Tibial artery (tissue), 4 donors: Measurements from ENCODE around the gene CDC14B.
"Not testable (repeated sequence)": the region's sequence is repeated elsewhere in the genome, so short reads cannot be mapped to it uniquely, and the experiment has no call there.

Experiments
- DNase-seq, 2 donors: peaks; one replicate each; pipeline ENCODE4 v3.0.0-alpha.2; 2019
- H3K27ac ChIP-seq, 2 donors: fragments of 200-600 bp; sonication (generic) in 1 of 2; 1 replicate in 1 of 2; 2 replicates in 1 of 2; pipeline ENCODE4 v1.5.1; 2018 to 2019; ENCODE audit warnings: mild to moderate bottlenecking in 1 of 2
- H3K27me3 ChIP-seq, 2 donors: fragments of 200-600 bp; sonication (generic) in 1 of 2; one replicate each; pipeline versions ENCODE4 v1.5.1 to v1.6.0; 2016 to 2019
- H3K36me3 ChIP-seq, 3 donors: fragments of 200-600 bp; sonication (generic) in 2 of 3; one replicate each; pipeline ENCODE4 v1.5.1; 2016 to 2019; ENCODE audit warnings: mild to moderate bottlenecking in 2 of 3
- H3K4me1 ChIP-seq, 4 donors: fragments of 200-600 bp; sonication (generic) in 2 of 4; 1 replicate in 3 of 4; 2 replicates in 1 of 4; pipeline ENCODE4 v1.5.1; 2016 to 2019
- H3K4me3 ChIP-seq, 2 donors: fragments of 200-600 bp; sonication (generic) in 1 of 2; 1 replicate in 1 of 2; 2 replicates in 1 of 2; pipeline ENCODE4 v1.5.1; 2018 to 2019; ENCODE audit warnings: mild to moderate bottlenecking in 2 of 2
- H3K9me3 ChIP-seq, 3 donors: fragments of 200-600 bp; sonication (generic) in 1 of 3; one replicate each; pipeline ENCODE4 v1.5.1; 2016 to 2019
- CTCF ChIP-seq, 2 experiments: fragments of 200-600 bp in 1 of 2; fragments of 450-650 bp in 1 of 2; IDR thresholded peaks; one replicate each; pipeline ENCODE4 v1.5.1; 2017 to 2019; ENCODE audit warnings: antibody characterized with exemption in 2 of 2, mild to moderate bottlenecking in 1 of 2, moderate library complexity in 1 of 2
- intact Hi-C: fragments of 100-400 bp; cut with DNase I; formaldehyde crosslinking; loops from one replicate; pipeline ENCODE4 v1.15.0; 2023; ENCODE audit warnings: low total_unique reads

The CDC14B gene

DNA sequence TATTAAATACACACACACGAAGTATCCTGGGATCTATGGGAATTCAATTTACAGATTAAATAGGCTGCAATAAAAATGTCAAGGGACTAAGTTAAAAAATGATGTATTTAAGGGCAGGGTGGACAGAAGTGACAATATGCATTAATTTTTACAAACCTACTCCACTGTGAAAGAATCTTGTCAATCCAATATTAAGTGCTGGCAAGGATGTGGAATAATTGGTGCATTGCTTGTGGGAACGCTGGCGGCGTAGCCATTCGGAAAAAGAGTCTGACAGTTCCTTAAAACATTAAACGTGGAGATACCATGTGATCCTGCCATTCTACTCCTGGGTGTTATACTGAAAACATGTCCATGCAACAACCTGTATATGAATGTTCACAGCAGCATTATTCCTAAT lies 4.2 kb downstream of the CDC14B start:
- Histone ChIP-seq H3K36me3 (no peaks in the 10 kb centered on the region), H3K9me3 (no peaks in the 10 kb centered on the region), H3K4me1 (peaks cover 0 to 38% (median 10%) of the 10 kb centered on the region in 4 donors), H3K4me3 (no peak overlapping the region), H3K27me3 (no peaks in the 10 kb centered on the region), H3K27ac (no peak overlapping the region)
- no peak for TF ChIP-seq CTCF (IDR thresholded peaks at IDR 0.05)
- intact Hi-C loops = loop anchor here (5.0 to 10.0 kb wide), 2 partner anchors 43 to 161 kb away; partner anchors contain the start of gene HABP4
- DNase-seq = no peak

- intact Hi-C loops = loop anchor here (5.0 to 10.0 kb wide), 2 partner anchors 42 to 160 kb away; partner anchors contain the start of gene HABP4
- H3K4me3 ChIP-seq = not testable (repeated sequence)
- peak overlapping the region; percentile 35 to 65 for H3K27ac ChIP-seq
Observed at GRCh38 chr9:96614664-96615063, 5.0 kb downstream of the CDC14B start.

DNA sequence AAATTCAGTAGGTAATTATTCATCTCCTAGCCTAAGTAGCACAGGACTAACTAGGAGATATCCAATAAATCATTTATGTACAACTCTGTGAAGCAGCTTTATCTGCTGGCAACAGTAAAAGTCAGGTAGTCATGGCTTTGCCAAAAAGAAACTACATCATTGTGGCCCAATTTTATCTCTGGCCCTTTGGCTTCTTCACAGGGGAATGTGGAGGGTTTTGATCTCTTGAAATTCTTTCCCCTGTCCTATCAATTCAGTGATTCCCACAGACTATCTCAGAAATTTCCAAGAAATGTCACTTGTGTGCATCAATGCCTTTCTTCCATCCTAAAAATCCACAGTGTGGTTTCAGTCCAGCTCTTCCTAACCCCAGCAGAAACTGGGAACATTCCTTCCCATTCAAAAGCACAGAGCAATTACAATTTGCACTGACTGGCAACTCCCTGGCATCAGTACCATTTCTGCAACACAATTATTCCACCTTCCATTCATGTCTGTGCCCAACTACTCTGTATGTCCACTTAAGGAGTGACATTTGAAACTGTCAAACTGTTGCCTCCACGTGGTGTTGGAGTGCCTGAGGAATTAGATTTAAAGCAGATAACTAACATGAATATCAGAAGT lies 6.6 kb downstream of the CDC14B start:
- no peak for TF ChIP-seq CTCF (IDR thresholded peaks at IDR 0.05)
- peak overlapping the region; percentile 52 to 65 for H3K27ac ChIP-seq
- peaks cover 0 to 36% (median 10%) of the 10 kb centered on the region in 4 donors for H3K4me1 ChIP-seq
- no peaks in the 10 kb centered on the region for H3K36me3 ChIP-seq
- no peak for DNase-seq
- no peak overlapping the region for H3K4me3 ChIP-seq
- no peaks in the 10 kb centered on the region for H3K27me3 ChIP-seq
- H3K9me3 ChIP-seq = no peaks in the 10 kb centered on the region
- intact Hi-C loops = loop anchor here (10.0 kb wide), 1 partner anchor 158 kb away; the partner anchor contains the start of gene HABP4

More at GRCh38 chr9:96614664-96615063, 5.0 kb downstream of the CDC14B start:
- not testable (repeated sequence) for H3K36me3 ChIP-seq, H3K27me3 ChIP-seq, H3K9me3 ChIP-seq, DNase-seq
- peaks cover 0 to 36% (median 10%) of the 10 kb centered on the region in 4 donors for H3K4me1 ChIP-seq

DNA sequence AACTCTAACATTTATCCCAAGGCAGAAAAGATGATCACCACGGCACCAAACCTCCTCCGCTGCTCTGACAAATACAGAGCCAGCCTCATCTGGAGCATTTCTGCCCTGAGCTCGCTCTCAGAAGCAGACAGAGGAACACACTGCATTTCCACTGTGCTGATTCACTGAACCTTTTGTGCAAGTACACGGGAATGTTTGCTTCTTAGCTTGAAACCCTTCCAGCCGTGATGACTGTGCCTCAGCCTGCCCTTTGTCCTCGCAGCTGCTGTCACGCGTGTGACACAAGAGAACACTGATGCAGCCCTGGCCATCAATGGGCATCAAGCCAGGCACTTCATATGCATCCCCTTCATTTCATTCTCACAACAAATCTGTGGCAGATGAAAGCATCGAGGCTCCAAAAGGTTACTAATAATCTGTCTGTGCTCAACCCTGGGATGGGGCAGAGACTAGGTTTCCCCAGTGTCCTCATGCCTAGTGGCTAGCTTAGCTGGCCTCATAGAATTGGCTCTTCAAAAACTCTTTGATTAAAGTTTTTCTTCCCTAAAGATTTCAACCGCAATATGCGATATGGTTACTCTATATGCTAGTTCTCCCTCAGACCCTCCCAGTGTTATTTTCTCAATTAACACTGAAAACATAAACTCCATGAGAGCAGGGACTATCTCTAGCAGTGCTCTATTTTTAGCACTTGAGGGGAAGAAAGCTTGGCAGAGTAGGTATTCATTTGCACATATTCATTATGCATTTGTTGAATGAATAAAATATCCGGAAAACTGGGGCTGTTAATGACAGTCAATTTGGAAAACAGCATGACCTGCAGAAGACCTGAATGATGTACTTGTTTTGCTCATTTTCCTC lies 7.3 kb downstream of the CDC14B start:
- Histone ChIP-seq H3K27ac (peak overlapping the region; percentile 52 to 65), H3K27me3 (no peaks in the 10 kb centered on the region), H3K9me3 (no peaks in the 10 kb centered on the region), H3K4me3 (no peak overlapping the region), H3K36me3 (no peaks in the 10 kb centered on the region), H3K4me1 (peaks cover 0 to 36% (median 7%) of the 10 kb centered on the region in 4 donors)
- DNase-seq = peak; percentile 46 to 82
- intact Hi-C loops = loop anchor here (10.0 kb wide), 1 partner anchor 158 kb away; the partner anchor contains the start of gene HABP4
- no peak for TF ChIP-seq CTCF (IDR thresholded peaks at IDR 0.05)

DNA sequence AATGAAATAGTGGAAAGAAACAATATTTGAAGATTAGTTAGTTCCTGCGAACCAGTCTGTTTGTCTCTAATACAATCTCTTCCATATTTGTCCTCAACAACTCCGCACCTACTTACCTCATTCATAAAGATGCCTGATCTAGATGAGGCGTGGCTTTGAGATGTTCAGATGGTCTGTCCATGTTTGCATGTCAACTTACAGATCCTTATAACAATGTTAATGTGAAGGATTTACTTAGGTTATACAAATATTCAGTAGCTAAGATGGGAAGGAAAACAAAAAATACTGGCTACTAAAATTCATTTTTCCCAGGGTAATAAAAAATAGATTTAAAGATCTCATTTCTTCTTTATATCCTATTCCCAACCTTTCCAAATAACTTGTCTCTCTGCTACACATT lies 8.3 kb downstream of the CDC14B start:
- no peaks in the 10 kb centered on the region for H3K27me3 ChIP-seq
- intact Hi-C loops = loop anchor here (10.0 kb wide), 1 partner anchor 157 kb away; the partner anchor contains the start of gene HABP4
- no peaks in the 10 kb centered on the region for H3K9me3 ChIP-seq
- TF ChIP-seq CTCF (IDR thresholded peaks at IDR 0.05) = no peak
- H3K4me3 ChIP-seq = no peak overlapping the region
- peaks cover 0 to 36% (median 7%) of the 10 kb centered on the region in 4 donors for H3K4me1 ChIP-seq
- H3K27ac ChIP-seq = peak overlapping the region in 1 of 2 donors; percentile 65
- no peak for DNase-seq
- no peaks in the 10 kb centered on the region for H3K36me3 ChIP-seq
